H9 (cell line): ENCODE results near the gene UVRAG. TPM values are rescaled to one million over a fixed set of nuclear protein-coding genes. Genes with fewer than 3 reads are reported as not detected.

Experiments used
- DNase-seq: peaks from one replicate; pipeline ENCODE4 v3.0.0-alpha.2; 2017
- H2AFZ ChIP-seq: one replicate; pipeline ENCODE4 v1.6.1; 2013; ENCODE audit warnings: mild to moderate bottlenecking, low read length, control low read depth, moderate library complexity
- H2AK5ac ChIP-seq: 2 replicates; pipeline ENCODE4 v1.6.1; 2013; ENCODE audit warnings: low read length, control low read depth, mixed read lengths; ENCODE audit not compliant: insufficient read length
- H2BK120ac ChIP-seq: one replicate; pipeline ENCODE4 v1.6.1; 2013; ENCODE audit warnings: low read depth, mild to moderate bottlenecking, low read length, control low read depth, inconsistent platforms; ENCODE audit not compliant: poor library complexity, severe bottlenecking
- H2BK12ac ChIP-seq: 2 replicates; pipeline ENCODE4 v1.6.1; 2013; ENCODE audit warnings: low read length, control low read depth, mixed read lengths, low read depth; ENCODE audit not compliant: insufficient read length
- H2BK15ac ChIP-seq: 2 replicates; pipeline ENCODE4 v1.6.1; 2013; ENCODE audit warnings: low read depth, low read length, control low read depth
- H2BK20ac ChIP-seq: one replicate; pipeline ENCODE4 v1.6.1; 2013; ENCODE audit warnings: low read depth, mild to moderate bottlenecking, low read length, control low read depth, inconsistent platforms; ENCODE audit not compliant: poor library complexity, severe bottlenecking
- H2BK5ac ChIP-seq: 2 replicates; pipeline ENCODE4 v1.6.1; 2013; ENCODE audit warnings: low read length, control low read depth, mixed read lengths; ENCODE audit not compliant: insufficient read length
- H3K14ac ChIP-seq: 2 replicates; pipeline ENCODE4 v1.6.1; 2013; ENCODE audit warnings: low read length, control low read depth; ENCODE audit not compliant: insufficient read depth
- H3K18ac ChIP-seq: 2 replicates; pipeline ENCODE4 v1.6.1; 2013; ENCODE audit warnings: low read depth, mild to moderate bottlenecking, mixed read lengths, low read length, control low read depth; ENCODE audit not compliant: insufficient read length
- H3K23ac ChIP-seq: 2 replicates; pipeline ENCODE4 v1.6.1; 2013; ENCODE audit warnings: low read length, control low read depth, mixed read lengths, low read depth; ENCODE audit not compliant: insufficient read length
- H3K23me2 ChIP-seq: 2 replicates; pipeline ENCODE4 v1.6.1; 2013; ENCODE audit warnings: low read depth, mild to moderate bottlenecking, mixed read lengths, low read length, control low read depth; ENCODE audit not compliant: insufficient read length, poor library complexity, severe bottlenecking
- H3K27ac ChIP-seq: 2 replicates; pipeline ENCODE4 v1.5.1; 2013; ENCODE audit warnings: low read length, control low read depth, mixed read lengths, low read depth; ENCODE audit not compliant: insufficient read length
- H3K27me3 ChIP-seq: 2 replicates; pipeline ENCODE4 v1.6.1; 2013; ENCODE audit warnings: low read length, control low read depth, inconsistent platforms; ENCODE audit not compliant: insufficient read depth
- H3K4ac ChIP-seq: 2 replicates; pipeline ENCODE4 v1.6.1; 2013; ENCODE audit warnings: low read depth, mild to moderate bottlenecking, control low read depth, inconsistent platforms, low read length, moderate library complexity
- H3K4me1 ChIP-seq: 2 replicates; pipeline ENCODE4 v1.6.1; 2013; ENCODE audit warnings: low read length, control low read depth, inconsistent platforms; ENCODE audit not compliant: insufficient read depth
- H3K4me2 ChIP-seq: 2 replicates; pipeline ENCODE4 v1.6.1; 2013; ENCODE audit warnings: low read length, control low read depth, mixed read lengths; ENCODE audit not compliant: insufficient read length, insufficient read depth
- H3K56ac ChIP-seq: 2 replicates; pipeline ENCODE4 v1.6.1; 2013; ENCODE audit warnings: low read depth, mild to moderate bottlenecking, mixed read lengths, low read length, control low read depth; ENCODE audit not compliant: insufficient read length
- H3K79me1 ChIP-seq: 2 replicates; pipeline ENCODE4 v1.6.1; 2013; ENCODE audit warnings: low read depth, mild to moderate bottlenecking, moderate library complexity, low read length, control low read depth, inconsistent platforms; ENCODE audit not compliant: insufficient read depth, poor library complexity, severe bottlenecking
- H3K79me2 ChIP-seq: 2 replicates; pipeline ENCODE4 v1.6.1; 2013; ENCODE audit warnings: low read length, control low read depth, inconsistent platforms; ENCODE audit not compliant: insufficient read depth
- H3K9ac ChIP-seq: 2 replicates; pipeline ENCODE4 v1.6.1; 2013; ENCODE audit warnings: low read length, control low read depth, mixed read lengths; ENCODE audit not compliant: insufficient read length; ENCODE audit errors: extremely low read depth
- H3K9me3 ChIP-seq: one replicate; pipeline ENCODE4 v1.6.1; 2013; ENCODE audit warnings: low read depth, low read length, inconsistent platforms; ENCODE audit not compliant: control insufficient read depth
- H3T11ph ChIP-seq: one replicate; pipeline ENCODE4 v1.6.1; 2013; ENCODE audit warnings: mild to moderate bottlenecking, low read length, control low read depth, inconsistent platforms
- H4K20me1 ChIP-seq: one replicate; pipeline ENCODE4 v1.6.1; 2013; ENCODE audit not compliant: control insufficient read depth, insufficient read length, insufficient read depth
- H4K5ac ChIP-seq: 2 replicates; pipeline ENCODE4 v1.6.1; 2013; ENCODE audit warnings: low read depth, mild to moderate bottlenecking, mixed read lengths, low read length, control low read depth; ENCODE audit not compliant: insufficient read length
- H4K8ac ChIP-seq: replicated peaks from 2 replicates; pipeline ENCODE4 v1.6.1; 2013; ENCODE audit warnings: low read length, control low read depth, mixed read lengths, low read depth; ENCODE audit not compliant: insufficient read length
- H4K91ac ChIP-seq: 2 replicates; pipeline ENCODE4 v1.6.1; 2013; ENCODE audit warnings: low read depth, mild to moderate bottlenecking, moderate library complexity, mixed read lengths, low read length, control low read depth; ENCODE audit not compliant: insufficient read length
- H3K27ac Mint-ChIP-seq, 3 experiments: 2 replicates in 2 of 3; 3 replicates in 1 of 3; pipeline ENCODE4 v1.8.0; 2020 to 2021; ENCODE audit warnings: mixed read lengths in 3 of 3, mild to moderate bottlenecking in 1 of 3, moderate library complexity in 1 of 3
- H3K27me3 Mint-ChIP-seq: 2 replicates; pipeline ENCODE4 v1.8.0; 2021; ENCODE audit warnings: low read depth, mild to moderate bottlenecking, moderate library complexity, mixed read lengths
- H3K36me3 Mint-ChIP-seq, 3 experiments: 2 replicates in 2 of 3; 3 replicates in 1 of 3; pipeline ENCODE4 v1.8.0; 2020 to 2021; ENCODE audit warnings: low read depth in 3 of 3, mixed read lengths in 3 of 3; ENCODE audit not compliant: insufficient read depth in 1 of 3
- H3K4me1 Mint-ChIP-seq, 2 experiments: 2 replicates each; pipeline ENCODE4 v1.8.0; 2020; ENCODE audit warnings: mixed read lengths in 2 of 2
- H3K4me3 Mint-ChIP-seq, 2 experiments: 2 replicates in 1 of 2; 3 replicates in 1 of 2; pipeline ENCODE4 v1.8.0; 2020 to 2021; ENCODE audit warnings: mild to moderate bottlenecking in 2 of 2, mixed read lengths in 2 of 2, moderate library complexity in 1 of 2
- H3K9me3 Mint-ChIP-seq, 2 experiments: 2 replicates in 1 of 2; 3 replicates in 1 of 2; pipeline ENCODE4 v1.8.0; 2020; ENCODE audit warnings: mild to moderate bottlenecking in 2 of 2, mixed read lengths in 2 of 2, moderate library complexity in 1 of 2
- WGBS: extraction: QIAGEN DNeasy Blood & Tissue Kit; methylation state at CpG from one replicate; pipeline ENCODE4 v1.1.7; 2013; ENCODE audit warnings: missing lambda C conversion rate, low lambda C conversion rate, mixed read lengths; ENCODE audit not compliant: insufficient read length; ENCODE audit errors: extremely low coverage; 5-methylcytosine and 5-hydroxymethylcytosine counted together
- total RNA-seq: library from RNA; stranded (reverse); gene quantifications from 2 replicates; pipeline ENCODE4 v1.2.1, GENCODE V29; 2021
- TF ChIP-seq, protein P1 (sequence below): fragments of 200-600 bp; sonication (generic); conservative IDR thresholded peaks from 3 replicates; pipeline ENCODE4 v1.8.0; 2021; ENCODE audit warnings: antibody characterized with exemption, mild to moderate bottlenecking

Gene UVRAG
- total RNA-seq, 1 experiment from 2014 or later: 18.5 TPM

DNA sequence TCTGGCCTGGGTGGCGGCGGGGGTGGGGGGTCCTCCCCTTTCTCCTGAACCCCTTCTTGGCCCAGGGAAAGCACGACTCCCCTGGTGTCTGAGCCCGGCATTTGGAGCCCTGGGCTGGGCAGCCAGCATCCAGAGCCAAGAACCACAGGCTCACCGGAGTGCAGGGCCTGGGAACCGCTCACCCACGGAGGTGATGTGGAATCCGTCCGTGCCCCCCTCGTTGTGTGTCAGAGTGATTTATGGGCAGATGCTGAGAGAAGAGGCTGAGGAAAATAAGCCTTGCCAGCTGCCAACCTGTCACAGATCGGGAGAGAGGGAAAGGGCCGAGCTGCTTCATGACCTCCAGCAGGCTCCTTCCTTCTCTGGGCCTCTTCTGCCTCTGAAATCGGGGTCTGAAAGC is 357.6 kb downstream of the UVRAG start:
- no peak overlapping the region for H3K27ac ChIP-seq
- H2AFZ ChIP-seq: no peak overlapping the region
- H2BK5ac ChIP-seq: no peak overlapping the region
- no peak overlapping the region for H4K8ac ChIP-seq
- H3K79me1 ChIP-seq: no peaks in the 10 kb centered on the region
- H2BK20ac ChIP-seq: no peak overlapping the region
- H4K5ac ChIP-seq: no peak overlapping the region
- H4K20me1 ChIP-seq: no peaks in the 10 kb centered on the region
- no peak for DNase-seq
- no peak overlapping the region for H3T11ph ChIP-seq
- Mint-ChIP-seq H3K4me3 (no peak overlapping the region), H3K9me3 (no peaks in the 10 kb centered on the region; a peak in 1 of 5 replicates), H3K27me3 (peaks cover 63% of the 10 kb centered on the region), H3K4me1 (peaks cover 8 to 9% of the 10 kb centered on the region in 2 experiments), H3K36me3 (no peaks in the 10 kb centered on the region), H3K27ac (no peak overlapping the region)
- no peaks in the 10 kb centered on the region for H3K4me1 ChIP-seq
- no peak overlapping the region for H3K14ac ChIP-seq
- WGBS: no CpG with 5 or more reads among the region's 13 CpGs
- H3K9me3 ChIP-seq: no peaks in the 10 kb centered on the region
- H3K18ac ChIP-seq: no peak overlapping the region
- no peak overlapping the region for H3K4me2 ChIP-seq
- H3K79me2 ChIP-seq: no peaks in the 10 kb centered on the region
- no peak overlapping the region for H2BK15ac ChIP-seq
- TF ChIP-seq, protein P1, sequence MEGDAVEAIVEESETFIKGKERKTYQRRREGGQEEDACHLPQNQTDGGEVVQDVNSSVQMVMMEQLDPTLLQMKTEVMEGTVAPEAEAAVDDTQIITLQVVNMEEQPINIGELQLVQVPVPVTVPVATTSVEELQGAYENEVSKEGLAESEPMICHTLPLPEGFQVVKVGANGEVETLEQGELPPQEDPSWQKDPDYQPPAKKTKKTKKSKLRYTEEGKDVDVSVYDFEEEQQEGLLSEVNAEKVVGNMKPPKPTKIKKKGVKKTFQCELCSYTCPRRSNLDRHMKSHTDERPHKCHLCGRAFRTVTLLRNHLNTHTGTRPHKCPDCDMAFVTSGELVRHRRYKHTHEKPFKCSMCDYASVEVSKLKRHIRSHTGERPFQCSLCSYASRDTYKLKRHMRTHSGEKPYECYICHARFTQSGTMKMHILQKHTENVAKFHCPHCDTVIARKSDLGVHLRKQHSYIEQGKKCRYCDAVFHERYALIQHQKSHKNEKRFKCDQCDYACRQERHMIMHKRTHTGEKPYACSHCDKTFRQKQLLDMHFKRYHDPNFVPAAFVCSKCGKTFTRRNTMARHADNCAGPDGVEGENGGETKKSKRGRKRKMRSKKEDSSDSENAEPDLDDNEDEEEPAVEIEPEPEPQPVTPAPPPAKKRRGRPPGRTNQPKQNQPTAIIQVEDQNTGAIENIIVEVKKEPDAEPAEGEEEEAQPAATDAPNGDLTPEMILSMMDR: no peak
- no peak overlapping the region for H2BK120ac ChIP-seq
- H3K4ac ChIP-seq: no peak overlapping the region
- H4K91ac ChIP-seq: no peak overlapping the region
- H2BK12ac ChIP-seq: no peak overlapping the region
- no peaks in the 10 kb centered on the region for H3K27me3 ChIP-seq
- no peak overlapping the region for H3K56ac ChIP-seq
- no peak overlapping the region for H3K9ac ChIP-seq
- no peak overlapping the region for H2AK5ac ChIP-seq
- no peak overlapping the region for H3K23ac ChIP-seq
- H3K23me2 ChIP-seq: no peaks in the 10 kb centered on the region
